Psoas muscle (tissue), 8 donors: Measurements from ENCODE around the gene SHROOM3. TPM values are rescaled to one million over a fixed set of nuclear protein-coding genes. Genes with fewer than 3 reads are reported as not detected.

Experiments used
- ATAC-seq, 4 donors: fragments of 200-7000 bp; cut with Tn5 transposase; one replicate each; pipeline ENCODE4 v1.9.1; 2020; ENCODE audit warnings: moderate library complexity in 3 of 4, mild to moderate bottlenecking in 2 of 4
- DNase-seq, 2 donors: peaks; one replicate each; pipeline ENCODE4 v3.0.0-alpha.2; 2020
- H3K27ac ChIP-seq: fragments of 200-600 bp; one replicate; pipeline ENCODE4 v1.8.0; 2022
- H3K27me3 ChIP-seq, 3 donors: fragments of 200-600 bp in 1 of 3; one replicate each; pipeline versions ENCODE4 v1.6.1 to v1.8.0; 2013 to 2022; ENCODE audit warnings: low read length in 2 of 3, mild to moderate bottlenecking in 2 of 3, moderate library complexity in 1 of 3; ENCODE audit not compliant: insufficient read depth in 3 of 3
- H3K36me3 ChIP-seq, 2 donors: fragments of 200-600 bp in 1 of 2; one replicate each; pipeline versions ENCODE4 v1.6.1 to v1.8.0; 2013 to 2022; ENCODE audit warnings: low read depth in 1 of 2, mild to moderate bottlenecking in 1 of 2, moderate library complexity in 1 of 2; ENCODE audit not compliant: insufficient read depth in 1 of 2
- H3K4me1 ChIP-seq: fragments of 200-600 bp; one replicate; pipeline ENCODE4 v1.8.0; 2022
- H3K4me3 ChIP-seq: fragments of 200-600 bp; one replicate; pipeline ENCODE4 v1.8.0; 2022; ENCODE audit warnings: mild to moderate bottlenecking
- H3K9me3 ChIP-seq: fragments of 200-600 bp; one replicate; pipeline ENCODE4 v1.8.0; 2022
- WGBS, 3 donors: extraction: QIAGEN DNeasy Blood & Tissue Kit; methylation state at CpG; one replicate each; pipeline versions ENCODE4 v1.1.6 to v1.1.7; 2013; 5-methylcytosine and 5-hydroxymethylcytosine counted together
- intact Hi-C, 2 donors: fragments of 100-400 bp; cut with DNase I; formaldehyde crosslinking; loops; one replicate each; pipeline versions ENCODE4 v1.11.0 to v1.14.2; 2022
- polyA plus RNA-seq, 3 donors: library from polyadenylated mRNA; stranded (reverse); fragments of 200-250 nt; gene quantifications; one replicate each; pipeline ENCODE4 v1.2.3, GENCODE V29; 2013
- total RNA-seq, 4 donors: library from RNA; stranded (reverse); fragmentation: NEBNext Ultra II Directional in 2 of 4; extraction: Animal tissue kit (Norgen Biotek cat#: 25700) in 2 of 4; gene quantifications; one replicate each; pipeline versions ENCODE4 v1.2.1 to v1.2.4, GENCODE V29; 2021 to 2023
- TF ChIP-seq, protein P1 (sequence below): fragments of 200-600 bp; IDR thresholded peaks from one replicate; pipeline ENCODE4 v1.8.0; 2022; ENCODE audit warnings: antibody characterized with exemption
- donor health status: healthy with polysubstance abuse.
- donor health status: DM: no; HTN: no; CAD: no; lungs with moderate emphysema.
- donor health status: Bipolar disorder and iron deficiency.
- donor health status: healthy.
- donor health status: DM: yes; HTN: yes; CAD: no.
- donor health status: DM: no; HTN: no; CAD: no.
- donor health status: DM: no; HTN: no; CAD: no.
- donor health status: DM: yes; HTN: yes; CAD: no.

SHROOM3 gene
- total and polyA plus RNA-seq, 7 donors = 0.01 to 0.79 (median 0.06) TPM

DNA sequence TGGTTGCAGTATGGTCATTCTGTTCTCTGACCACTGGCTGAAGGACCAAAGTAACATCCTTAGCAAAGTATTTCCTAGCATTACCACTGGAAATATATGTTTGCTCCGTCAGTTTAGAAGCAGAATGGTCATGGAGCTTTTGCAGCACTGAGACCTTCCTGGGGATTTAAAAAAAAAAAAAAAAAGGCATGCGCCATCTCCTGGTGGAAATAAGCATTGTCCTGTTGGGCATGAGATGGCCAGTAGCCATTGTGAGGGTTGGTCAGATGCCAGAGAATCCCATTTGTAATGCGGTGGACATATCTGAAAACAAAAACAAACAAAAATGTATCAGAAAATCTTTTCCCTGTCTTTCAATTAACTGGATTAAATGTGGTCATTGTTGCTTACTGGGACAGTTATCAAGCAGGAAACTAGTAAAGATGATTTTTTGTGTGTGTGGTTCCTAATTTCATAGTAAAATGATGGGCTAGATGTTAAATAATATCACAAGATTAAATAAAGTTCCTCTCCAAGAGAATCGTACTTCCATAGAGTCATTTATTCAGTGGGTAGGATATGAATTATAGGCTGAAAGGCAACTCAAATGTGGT is 323.4 kb downstream of the SHROOM3 start:
- TF ChIP-seq, protein P1, sequence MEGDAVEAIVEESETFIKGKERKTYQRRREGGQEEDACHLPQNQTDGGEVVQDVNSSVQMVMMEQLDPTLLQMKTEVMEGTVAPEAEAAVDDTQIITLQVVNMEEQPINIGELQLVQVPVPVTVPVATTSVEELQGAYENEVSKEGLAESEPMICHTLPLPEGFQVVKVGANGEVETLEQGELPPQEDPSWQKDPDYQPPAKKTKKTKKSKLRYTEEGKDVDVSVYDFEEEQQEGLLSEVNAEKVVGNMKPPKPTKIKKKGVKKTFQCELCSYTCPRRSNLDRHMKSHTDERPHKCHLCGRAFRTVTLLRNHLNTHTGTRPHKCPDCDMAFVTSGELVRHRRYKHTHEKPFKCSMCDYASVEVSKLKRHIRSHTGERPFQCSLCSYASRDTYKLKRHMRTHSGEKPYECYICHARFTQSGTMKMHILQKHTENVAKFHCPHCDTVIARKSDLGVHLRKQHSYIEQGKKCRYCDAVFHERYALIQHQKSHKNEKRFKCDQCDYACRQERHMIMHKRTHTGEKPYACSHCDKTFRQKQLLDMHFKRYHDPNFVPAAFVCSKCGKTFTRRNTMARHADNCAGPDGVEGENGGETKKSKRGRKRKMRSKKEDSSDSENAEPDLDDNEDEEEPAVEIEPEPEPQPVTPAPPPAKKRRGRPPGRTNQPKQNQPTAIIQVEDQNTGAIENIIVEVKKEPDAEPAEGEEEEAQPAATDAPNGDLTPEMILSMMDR = peak; percentile 76
- no peaks in the 10 kb centered on the region for H3K36me3 ChIP-seq
- H3K4me1 ChIP-seq = no peaks in the 10 kb centered on the region
- H3K27ac ChIP-seq = no peak overlapping the region
- DNase-seq = no peak
- no peak overlapping the region for H3K4me3 ChIP-seq
- no peaks in the 10 kb centered on the region for H3K27me3 ChIP-seq
- peak; percentile 58 to 74 (median 63) for ATAC-seq
- H3K9me3 ChIP-seq = no peaks in the 10 kb centered on the region
- WGBS, 3 donors = 18 to 31% (median 22%) methylated on average over 4 of the region's 4 CpGs
- intact Hi-C loops = loop anchor here (2.0 to 5.0 kb wide), 3 partner anchors 246 to 326 kb away; no protein-coding TSS in a partner anchor

- WGBS, 3 donors = 92 to 97% (median 93%) methylated on average over 3 of the region's 3 CpGs
- DNase-seq (no peak), ATAC-seq (no peak)
- no peaks in the 10 kb centered on the region for H3K4me1 ChIP-seq
- no peaks in the 10 kb centered on the region for H3K9me3 ChIP-seq
- H3K36me3 ChIP-seq = no peaks in the 10 kb centered on the region
- H3K27ac ChIP-seq = no peak overlapping the region
- TF ChIP-seq, protein P1 = no peak
- no peaks in the 10 kb centered on the region for H3K27me3 ChIP-seq
- no peak overlapping the region for H3K4me3 ChIP-seq
- intact Hi-C loops = loop anchor here (2.0 to 5.0 kb wide), 3 partner anchors 247 to 327 kb away; no protein-coding TSS in a partner anchor
Measured at GRCh38 chr4:76758996-76759395, 324.0 kb downstream of the SHROOM3 start.

GRCh38 chr4:76760193-76760592 is 325.2 kb downstream of the SHROOM3 start:
- no peaks in the 10 kb centered on the region for H3K27me3 ChIP-seq
- no peaks in the 10 kb centered on the region for H3K9me3 ChIP-seq
- no peak overlapping the region for H3K27ac ChIP-seq
- no peak overlapping the region for H3K4me3 ChIP-seq
- WGBS, 3 donors = 80 to 89% (median 86%) methylated on average over 3 of the region's 3 CpGs
- intact Hi-C loops = loop anchor here in 1 of 2 donors (10.0 kb wide), 1 partner anchor 325 kb away; the partner anchor contains the start of gene SHROOM3
- no peak for ATAC-seq
- TF ChIP-seq, protein P1 = no peak
- no peaks in the 10 kb centered on the region for H3K4me1 ChIP-seq
- no peaks in the 10 kb centered on the region for H3K36me3 ChIP-seq
- DNase-seq = no peak

DNA sequence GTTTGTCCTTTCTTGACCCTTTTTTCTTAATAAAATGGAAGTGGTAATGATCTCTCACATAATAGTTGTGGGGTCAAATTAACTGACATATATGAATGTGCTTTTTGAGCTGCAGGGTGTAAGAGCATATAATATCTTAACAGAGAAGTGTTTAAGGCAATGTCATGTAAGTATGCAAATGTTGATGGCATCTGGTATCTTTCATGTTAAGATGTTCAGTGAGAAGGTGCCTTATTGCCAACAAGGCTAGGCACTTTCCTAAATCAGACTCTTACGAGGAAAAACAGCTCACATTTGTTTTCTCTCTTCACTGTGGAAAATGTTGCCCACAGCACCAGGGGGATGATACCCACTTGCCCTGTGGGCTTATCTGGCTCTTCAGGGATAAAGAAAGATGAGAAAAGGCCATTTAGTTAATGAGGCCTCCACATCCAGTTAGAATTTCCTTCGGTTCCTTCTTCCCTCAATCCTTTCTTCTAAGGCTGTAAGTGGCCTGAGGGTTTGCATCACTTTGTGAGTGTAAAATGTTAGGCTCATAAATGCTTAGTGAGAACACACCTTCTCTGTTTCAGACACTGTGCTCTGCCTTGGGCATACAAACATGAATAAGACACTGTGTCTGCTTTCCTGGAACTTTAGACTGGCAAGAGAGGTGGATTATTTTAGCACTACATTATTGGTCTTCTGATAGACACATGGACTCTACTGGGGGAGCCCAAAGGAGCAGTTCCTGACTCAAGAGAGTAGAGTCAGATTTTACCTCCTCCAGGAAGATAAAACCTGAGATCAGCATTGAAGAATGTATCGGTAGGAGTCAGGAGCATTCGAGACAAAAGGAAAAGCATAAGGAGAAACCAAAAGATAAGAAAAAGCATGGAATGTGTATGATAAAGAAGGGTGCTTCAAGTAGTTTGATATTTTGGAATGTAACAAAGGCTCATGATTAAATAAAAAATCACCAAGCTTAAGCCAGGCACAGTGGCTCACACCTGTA is 327.4 kb downstream of the SHROOM3 start:
- whole genome bisulfite sequencing, 3 donors = 96 to 99% (median 97%) methylated on average over 4 of the region's 4 CpGs
- H3K27ac ChIP-seq = no peak overlapping the region
- no peaks in the 10 kb centered on the region for H3K27me3 ChIP-seq
- H3K4me1 ChIP-seq = no peaks in the 10 kb centered on the region
- H3K9me3 ChIP-seq = no peaks in the 10 kb centered on the region
- DNase-seq (no peak), ATAC-seq (no peak)
- intact Hi-C loops = loop anchor here in 1 of 2 donors (10.0 kb wide), 1 partner anchor 328 kb away; the partner anchor contains the start of gene SHROOM3
- H3K4me3 ChIP-seq = no peak overlapping the region
- no peaks in the 10 kb centered on the region for H3K36me3 ChIP-seq
- TF ChIP-seq, protein P1 = no peak
